NCI-H460 (cell line): ENCODE results near the gene AATK. TPM values are rescaled to one million over a fixed set of nuclear protein-coding genes. Genes with fewer than 3 reads are reported as not detected.

Experiments
- DNase-seq: peaks from one replicate; pipeline ENCODE4 v3.0.0-alpha.2; 2016; ENCODE audit warnings: low read depth; ENCODE audit errors: extremely low read depth
- total RNA-seq: library from RNA; depleted of rRNA; stranded (reverse); fragments of >200 nt; shearing (Covaris generic); gene quantifications from 2 replicates; pipeline ENCODE4 v1.2.3, GENCODE V29; 2014

AATK gene
- total RNA-seq, 1 experiment from 2014 or later, result 0.74 TPM

GRCh38 chr17:81097134-81097942 is 68.7 kb downstream of the AATK start:
- DNase-seq, result peak; percentile 59

GRCh38 chr17:81096741-81097133 is 69.3 kb downstream of the AATK start:
- DNase-seq, result no peak

GRCh38 chr17:81095383-81095762 is 70.6 kb downstream of the AATK start:
- no peak for DNase-seq

- peak; percentile 43 for DNase-seq
Observed at GRCh38 chr17:81094509-81095382, 71.3 kb downstream of the AATK start.

- DNase-seq, result no peak
Observed at GRCh38 chr17:81093619-81094508, 72.2 kb downstream of the AATK start.

- no peak for DNase-seq
Observed at GRCh38 chr17:81092518-81093095, 73.4 kb downstream of the AATK start.

GRCh38 chr17:81091774-81092517 is 74.1 kb downstream of the AATK start:
- DNase-seq, result no peak

GRCh38 chr17:81091154-81091553 is 74.9 kb downstream of the AATK start:
- no peak for DNase-seq

- no peak for DNase-seq
Observed at GRCh38 chr17:81090361-81091136, 75.5 kb downstream of the AATK start.

GRCh38 chr17:81086789-81087551 is 79.1 kb downstream of the AATK start:
- DNase-seq, result no peak

GRCh38 chr17:81085420-81085911 is 80.6 kb downstream of the AATK start:
- no peak for DNase-seq

GRCh38 chr17:81084680-81085419 is 81.2 kb downstream of the AATK start:
- no peak for DNase-seq

GRCh38 chr17:81083125-81083765 is 82.8 kb downstream of the AATK start:
- no peak for DNase-seq

- no peak for DNase-seq
Observed at GRCh38 chr17:81082177-81083073, 83.6 kb downstream of the AATK start.

- DNase-seq, result no peak
Observed at GRCh38 chr17:81081222-81082176, 84.5 kb downstream of the AATK start.
